ENCODE results near the gene EIF2S2.

EIF2S2 gene

GRCh38 chr20:34075647-34076046, 36.4 kb downstream of the EIF2S2 start:
- H3K36me3 ChIP-seq (ENCODE audit: low read length) = 0 out of 2 replicates have a peak, but pooled peaks cover 3% of the 10 kb centered on the region
- no peak overlapping the region for H3K27ac ChIP-seq (ENCODE audit: low read depth, low read length)
- TF ChIP-seq EZH2phosphoT487 (conservative IDR thresholded peaks at IDR 0.05; ENCODE audit: low read length) = no peak
- no peak for TF ChIP-seq CTCF (IDR thresholded peaks at IDR 0.05; ENCODE audit: insufficient read depth, low read length, poor library complexity, severe bottlenecking)

GRCh38 chr20:34074101-34074760, 37.8 kb downstream of the EIF2S2 start:
- H3K36me3 ChIP-seq (ENCODE audit: low read length) = 0 out of 2 replicates have a peak, but pooled peaks cover 3% of the 10 kb centered on the region
- no peaks in the 10 kb centered on the region for H4K20me1 ChIP-seq (ENCODE audit: low read depth, low read length)
- no peaks in the 10 kb centered on the region for H3K9me2 ChIP-seq (replicated peaks; ENCODE audit: insufficient read depth, low read length)

More at GRCh38 chr20:34075647-34076046, 36.4 kb downstream of the EIF2S2 start:
- H3K27me3 ChIP-seq (ENCODE audit: low read length) = no peaks in the 10 kb centered on the region
- H3K4me3 ChIP-seq (ENCODE audit: insufficient read depth, low read length, poor library complexity, severe bottlenecking) = no peak overlapping the region
- no peak overlapping the region for H3K9ac ChIP-seq (ENCODE audit: low read length)
- H3K4me2 ChIP-seq (ENCODE audit: low read depth, low read length, poor library complexity, severe bottlenecking) = no peak overlapping the region
- H4K20me1 ChIP-seq (ENCODE audit: low read depth, low read length) = no peaks in the 10 kb centered on the region
- H3K9me2 ChIP-seq (replicated peaks; ENCODE audit: insufficient read depth, low read length) = no peaks in the 10 kb centered on the region
- H3K79me2 ChIP-seq (ENCODE audit: insufficient read depth, low read length) = peaks cover 26% of the 10 kb centered on the region
- no peaks in the 10 kb centered on the region for H3K9me3 ChIP-seq (ENCODE audit: insufficient read depth, low read length)
- no peak overlapping the region for H2AFZ ChIP-seq (ENCODE audit: low read depth, low read length, severe bottlenecking)
- H3F3A ChIP-seq (ENCODE audit: insufficient read depth) = no peaks in the 10 kb centered on the region

GRCh38 chr20:34072778-34073177, 39.3 kb downstream of the EIF2S2 start:
- no peak for TF ChIP-seq CTCF (IDR thresholded peaks at IDR 0.05; ENCODE audit: insufficient read depth, low read length, poor library complexity, severe bottlenecking)
- TF ChIP-seq EZH2phosphoT487 (conservative IDR thresholded peaks at IDR 0.05; ENCODE audit: low read length) = no peak
- H3K79me2 ChIP-seq (ENCODE audit: insufficient read depth, low read length) = peaks cover 53% of the 10 kb centered on the region
- H4K20me1 ChIP-seq (ENCODE audit: low read depth, low read length) = no peaks in the 10 kb centered on the region

More at GRCh38 chr20:34074101-34074760, 37.8 kb downstream of the EIF2S2 start:
- Histone ChIP-seq H3K4me2 (ENCODE audit: low read depth, low read length, poor library complexity, severe bottlenecking) (no peak overlapping the region), H2AFZ (ENCODE audit: low read depth, low read length, severe bottlenecking) (no peak overlapping the region), H3K4me3 (ENCODE audit: insufficient read depth, low read length, poor library complexity, severe bottlenecking) (no peak overlapping the region), H3K9ac (ENCODE audit: low read length) (no peak overlapping the region), H3K9me3 (ENCODE audit: insufficient read depth, low read length) (no peaks in the 10 kb centered on the region), H3K27ac (ENCODE audit: low read depth, low read length) (no peak overlapping the region), H3K27me3 (ENCODE audit: low read length) (no peaks in the 10 kb centered on the region), H3K79me2 (ENCODE audit: insufficient read depth, low read length) (peaks cover 40% of the 10 kb centered on the region), H3F3A (ENCODE audit: insufficient read depth) (no peaks in the 10 kb centered on the region; the same call in 1 of the 2 replicates)
- TF ChIP-seq CTCF (IDR thresholded peaks at IDR 0.05; ENCODE audit: insufficient read depth, low read length, poor library complexity, severe bottlenecking) = no peak
- no peak for TF ChIP-seq EZH2phosphoT487 (conservative IDR thresholded peaks at IDR 0.05; ENCODE audit: low read length)

More at GRCh38 chr20:34072778-34073177, 39.3 kb downstream of the EIF2S2 start:
- Histone ChIP-seq H3K4me3 (ENCODE audit: insufficient read depth, low read length, poor library complexity, severe bottlenecking) (no peak overlapping the region), H3K4me2 (ENCODE audit: low read depth, low read length, poor library complexity, severe bottlenecking) (no peak overlapping the region), H2AFZ (ENCODE audit: low read depth, low read length, severe bottlenecking) (no peak overlapping the region), H3K9ac (ENCODE audit: low read length) (no peak overlapping the region), H3K27me3 (ENCODE audit: low read length) (no peaks in the 10 kb centered on the region), H3K9me3 (ENCODE audit: insufficient read depth, low read length) (no peaks in the 10 kb centered on the region), H3K27ac (ENCODE audit: low read depth, low read length) (no peak overlapping the region), H3F3A (ENCODE audit: insufficient read depth) (peaks cover 4% of the 10 kb centered on the region; the same call in 1 of the 2 replicates), H3K36me3 (ENCODE audit: low read length) (0 out of 2 replicates have a peak, but pooled peaks cover 3% of the 10 kb centered on the region), H3K9me2 (replicated peaks; ENCODE audit: insufficient read depth, low read length) (no peaks in the 10 kb centered on the region)

All from SU-DHL-6 (cell line).